ENCODE measurements around the gene QPCTL. TPM values are rescaled to one million over a fixed set of nuclear protein-coding genes. Genes with fewer than 3 reads are reported as not detected.

The QPCTL gene
- total and polyA plus RNA-seq, 9 of the 15 experiments (the other 6 are each of a cell fraction or from before 2014, with no cell fraction given): 0.99 to 31.3 (median 12.7) TPM

DNA sequence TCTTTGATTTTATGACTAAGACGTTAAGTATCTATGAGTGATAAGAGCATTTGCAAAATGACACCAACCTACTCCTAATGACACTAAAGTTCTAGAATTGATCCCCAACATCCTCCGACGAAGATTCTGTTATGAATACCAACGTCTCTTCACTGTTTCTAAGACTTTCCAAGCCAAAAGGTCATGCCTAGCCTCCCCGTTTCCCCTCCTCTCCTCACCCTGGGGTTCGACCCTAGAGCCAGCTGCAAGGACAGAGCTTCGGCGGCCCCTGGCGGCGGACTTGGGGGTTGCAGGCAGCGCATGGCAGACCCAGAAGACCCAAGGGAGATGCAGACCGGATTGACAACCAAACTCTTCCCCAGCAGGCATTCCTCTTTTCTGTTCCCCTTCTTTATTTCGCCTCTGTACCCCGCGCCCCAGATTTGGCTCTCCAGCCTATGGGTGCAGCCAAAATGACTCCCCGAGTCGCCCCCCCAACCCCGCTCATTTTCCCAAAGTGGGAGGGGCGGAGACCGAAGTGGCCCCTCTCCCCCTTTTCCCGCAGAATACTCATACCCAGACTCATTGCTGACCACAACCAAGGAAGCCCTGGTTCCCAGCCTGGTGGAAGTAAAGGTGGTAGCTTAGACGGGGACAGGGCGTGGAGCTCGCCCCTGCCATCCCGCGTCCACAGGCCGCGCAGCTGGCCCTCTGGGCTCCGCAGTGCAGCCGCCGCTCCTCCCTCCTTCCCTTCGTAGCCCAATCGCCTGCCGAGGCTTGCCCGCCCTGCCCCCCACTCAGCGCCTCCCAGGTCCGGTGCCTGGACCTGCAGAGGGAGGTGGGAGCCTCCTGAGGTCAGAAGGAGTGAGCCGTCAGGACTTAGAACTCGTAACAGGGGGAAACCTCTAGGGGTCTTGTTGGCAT is 49.2 kb upstream of the QPCTL start (continued):
- TF ChIP-seq, protein P1, sequence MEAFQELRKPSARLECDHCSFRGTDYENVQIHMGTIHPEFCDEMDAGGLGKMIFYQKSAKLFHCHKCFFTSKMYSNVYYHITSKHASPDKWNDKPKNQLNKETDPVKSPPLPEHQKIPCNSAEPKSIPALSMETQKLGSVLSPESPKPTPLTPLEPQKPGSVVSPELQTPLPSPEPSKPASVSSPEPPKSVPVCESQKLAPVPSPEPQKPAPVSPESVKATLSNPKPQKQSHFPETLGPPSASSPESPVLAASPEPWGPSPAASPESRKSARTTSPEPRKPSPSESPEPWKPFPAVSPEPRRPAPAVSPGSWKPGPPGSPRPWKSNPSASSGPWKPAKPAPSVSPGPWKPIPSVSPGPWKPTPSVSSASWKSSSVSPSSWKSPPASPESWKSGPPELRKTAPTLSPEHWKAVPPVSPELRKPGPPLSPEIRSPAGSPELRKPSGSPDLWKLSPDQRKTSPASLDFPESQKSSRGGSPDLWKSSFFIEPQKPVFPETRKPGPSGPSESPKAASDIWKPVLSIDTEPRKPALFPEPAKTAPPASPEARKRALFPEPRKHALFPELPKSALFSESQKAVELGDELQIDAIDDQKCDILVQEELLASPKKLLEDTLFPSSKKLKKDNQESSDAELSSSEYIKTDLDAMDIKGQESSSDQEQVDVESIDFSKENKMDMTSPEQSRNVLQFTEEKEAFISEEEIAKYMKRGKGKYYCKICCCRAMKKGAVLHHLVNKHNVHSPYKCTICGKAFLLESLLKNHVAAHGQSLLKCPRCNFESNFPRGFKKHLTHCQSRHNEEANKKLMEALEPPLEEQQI (IDR thresholded peaks at IDR 0.05): no peak
- TF ChIP-seq YBX1 (IDR thresholded peaks at IDR 0.05) (no peak), ZNF445 (CRISPR knock-in tag; IDR thresholded peaks at IDR 0.05; ENCODE audit: low read depth) (no peak), MAFF (IDR thresholded peaks at IDR 0.05; ENCODE audit: low read length) (no peak), ZC3H11A (IDR thresholded peaks at IDR 0.05; ENCODE audit: low read depth, low read length) (no peak), SRSF1 (IDR thresholded peaks at IDR 0.05; ENCODE audit: low read depth, low read length) (no peak), KAT2B (IDR thresholded peaks at IDR 0.05; ENCODE audit: low read depth, low read length) (no peak), ARID1B (IDR thresholded peaks at IDR 0.05) (no peak; the same call in 1 of the 2 replicates), ZNF586 (CRISPR knock-in tag; conservative IDR thresholded peaks at IDR 0.05) (no peak), NONO (IDR thresholded peaks at IDR 0.05; ENCODE audit: low read depth in 2 of 2, low read length in 1 of 2) (no peak), ZNF324 (CRISPR knock-in tag; IDR thresholded peaks at IDR 0.05) (no peak), ZNF263 (CRISPR knock-in tag; IDR thresholded peaks at IDR 0.05; ENCODE audit: borderline replicate concordance) (no peak), SNIP1 (IDR thresholded peaks at IDR 0.05; ENCODE audit: low read depth) (no peak), ZNF384 (IDR thresholded peaks at IDR 0.05; ENCODE audit: low read depth, low read length) (peak; percentile 37), ZNF583 (CRISPR knock-in tag; IDR thresholded peaks at IDR 0.05) (no peak), RBM22 (IDR thresholded peaks at IDR 0.05; ENCODE audit: low read depth, low read length, poor library complexity, severe bottlenecking) (no peak), SRF (CRISPR knock-in tag; IDR thresholded peaks at IDR 0.05) (0 out of 4 replicates have a peak, but pooled peaks of 1 of the 2 experiments have one; percentile 5)
- TF ChIP-seq, protein P2, sequence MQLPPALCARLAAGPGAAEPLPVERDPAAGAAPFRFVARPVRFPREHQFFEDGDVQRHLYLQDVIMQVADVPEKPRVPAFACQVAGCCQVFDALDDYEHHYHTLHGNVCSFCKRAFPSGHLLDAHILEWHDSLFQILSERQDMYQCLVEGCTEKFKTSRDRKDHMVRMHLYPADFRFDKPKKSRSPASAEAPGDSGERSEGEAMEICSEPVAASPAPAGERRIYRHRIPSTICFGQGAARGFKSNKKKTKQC (CRISPR knock-in tag; IDR thresholded peaks at IDR 0.05): no peak
- TF ChIP-seq, protein P3, sequence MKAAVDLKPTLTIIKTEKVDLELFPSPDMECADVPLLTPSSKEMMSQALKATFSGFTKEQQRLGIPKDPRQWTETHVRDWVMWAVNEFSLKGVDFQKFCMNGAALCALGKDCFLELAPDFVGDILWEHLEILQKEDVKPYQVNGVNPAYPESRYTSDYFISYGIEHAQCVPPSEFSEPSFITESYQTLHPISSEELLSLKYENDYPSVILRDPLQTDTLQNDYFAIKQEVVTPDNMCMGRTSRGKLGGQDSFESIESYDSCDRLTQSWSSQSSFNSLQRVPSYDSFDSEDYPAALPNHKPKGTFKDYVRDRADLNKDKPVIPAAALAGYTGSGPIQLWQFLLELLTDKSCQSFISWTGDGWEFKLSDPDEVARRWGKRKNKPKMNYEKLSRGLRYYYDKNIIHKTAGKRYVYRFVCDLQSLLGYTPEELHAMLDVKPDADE (conservative IDR thresholded peaks at IDR 0.05; ENCODE audit: control insufficient read depth, low read depth, low read length): no peak
- TF ChIP-seq, protein P4, sequence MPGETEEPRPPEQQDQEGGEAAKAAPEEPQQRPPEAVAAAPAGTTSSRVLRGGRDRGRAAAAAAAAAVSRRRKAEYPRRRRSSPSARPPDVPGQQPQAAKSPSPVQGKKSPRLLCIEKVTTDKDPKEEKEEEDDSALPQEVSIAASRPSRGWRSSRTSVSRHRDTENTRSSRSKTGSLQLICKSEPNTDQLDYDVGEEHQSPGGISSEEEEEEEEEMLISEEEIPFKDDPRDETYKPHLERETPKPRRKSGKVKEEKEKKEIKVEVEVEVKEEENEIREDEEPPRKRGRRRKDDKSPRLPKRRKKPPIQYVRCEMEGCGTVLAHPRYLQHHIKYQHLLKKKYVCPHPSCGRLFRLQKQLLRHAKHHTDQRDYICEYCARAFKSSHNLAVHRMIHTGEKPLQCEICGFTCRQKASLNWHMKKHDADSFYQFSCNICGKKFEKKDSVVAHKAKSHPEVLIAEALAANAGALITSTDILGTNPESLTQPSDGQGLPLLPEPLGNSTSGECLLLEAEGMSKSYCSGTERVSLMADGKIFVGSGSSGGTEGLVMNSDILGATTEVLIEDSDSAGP (CRISPR knock-in tag; IDR thresholded peaks at IDR 0.05): no peak
- TF ChIP-seq, protein P5, sequence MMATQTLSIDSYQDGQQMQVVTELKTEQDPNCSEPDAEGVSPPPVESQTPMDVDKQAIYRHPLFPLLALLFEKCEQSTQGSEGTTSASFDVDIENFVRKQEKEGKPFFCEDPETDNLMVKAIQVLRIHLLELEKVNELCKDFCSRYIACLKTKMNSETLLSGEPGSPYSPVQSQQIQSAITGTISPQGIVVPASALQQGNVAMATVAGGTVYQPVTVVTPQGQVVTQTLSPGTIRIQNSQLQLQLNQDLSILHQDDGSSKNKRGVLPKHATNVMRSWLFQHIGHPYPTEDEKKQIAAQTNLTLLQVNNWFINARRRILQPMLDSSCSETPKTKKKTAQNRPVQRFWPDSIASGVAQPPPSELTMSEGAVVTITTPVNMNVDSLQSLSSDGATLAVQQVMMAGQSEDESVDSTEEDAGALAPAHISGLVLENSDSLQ (IDR thresholded peaks at IDR 0.05): peak; percentile 16; the same call in 1 of the 2 replicates

All from K562 (cell line).